22Rv1 (cell line): ENCODE results near the gene PPRC1.

Source experiments
- ZFX ChIP-seq: fragments of 450-650 bp; IDR thresholded peaks from 2 replicates; pipeline ENCODE4 v1.6.1; 2017; ENCODE audit warnings: antibody characterized with exemption, borderline replicate concordance
- TF ChIP-seq, protein P1 (sequence below): fragments of 450-650 bp; IDR thresholded peaks from 2 replicates; pipeline ENCODE4 v1.5.1; 2017; ENCODE audit warnings: mild to moderate bottlenecking

- TF ChIP-seq, protein P1, sequence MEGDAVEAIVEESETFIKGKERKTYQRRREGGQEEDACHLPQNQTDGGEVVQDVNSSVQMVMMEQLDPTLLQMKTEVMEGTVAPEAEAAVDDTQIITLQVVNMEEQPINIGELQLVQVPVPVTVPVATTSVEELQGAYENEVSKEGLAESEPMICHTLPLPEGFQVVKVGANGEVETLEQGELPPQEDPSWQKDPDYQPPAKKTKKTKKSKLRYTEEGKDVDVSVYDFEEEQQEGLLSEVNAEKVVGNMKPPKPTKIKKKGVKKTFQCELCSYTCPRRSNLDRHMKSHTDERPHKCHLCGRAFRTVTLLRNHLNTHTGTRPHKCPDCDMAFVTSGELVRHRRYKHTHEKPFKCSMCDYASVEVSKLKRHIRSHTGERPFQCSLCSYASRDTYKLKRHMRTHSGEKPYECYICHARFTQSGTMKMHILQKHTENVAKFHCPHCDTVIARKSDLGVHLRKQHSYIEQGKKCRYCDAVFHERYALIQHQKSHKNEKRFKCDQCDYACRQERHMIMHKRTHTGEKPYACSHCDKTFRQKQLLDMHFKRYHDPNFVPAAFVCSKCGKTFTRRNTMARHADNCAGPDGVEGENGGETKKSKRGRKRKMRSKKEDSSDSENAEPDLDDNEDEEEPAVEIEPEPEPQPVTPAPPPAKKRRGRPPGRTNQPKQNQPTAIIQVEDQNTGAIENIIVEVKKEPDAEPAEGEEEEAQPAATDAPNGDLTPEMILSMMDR: no peak
- no peak for TF ChIP-seq ZFX
Observed at GRCh38 chr10:102140218-102140617, 7.4 kb downstream of the PPRC1 start.
